GM18873 (cell line): ENCODE results near the gene VCAN.
A peak's percentile ranks its signal among the peaks of the same experiment; 100 is the strongest.
"Not testable (repeated sequence)": the region's sequence is repeated elsewhere in the genome, so short reads cannot be mapped to it uniquely, and the experiment has no call there.

Experiments
- ATAC-seq: cut with Tn5 transposase; IDR thresholded peaks from one replicate; pipeline ENCODE4 v1.9.1; 2021; ENCODE audit warnings: mild to moderate bottlenecking, moderate library complexity, moderate number of reproducible peaks; ENCODE audit not compliant: unreplicated experiment, low FRiP score

The VCAN gene

GRCh38 chr5:83471405-83472212, at the start of gene VCAN:
Gene VCAN, plus strand, starts transcription at chr5:83471744. Its CDS starts 11,775 bp downstream, at chr5:83483519.
- ATAC-seq: no peak

- no peak for ATAC-seq
These were observed 49.3 kb upstream of the VCAN start for GRCh38 chr5:83422284-83422683.

- ATAC-seq: peak; percentile 41
These were observed 44.7 kb upstream of the VCAN start for GRCh38 chr5:83426855-83427254.

- no peak for ATAC-seq
These were observed 43.4 kb upstream of the VCAN start for GRCh38 chr5:83428126-83428525.

- ATAC-seq: no peak
These were observed 42.7 kb upstream of the VCAN start for GRCh38 chr5:83428890-83429289.

GRCh38 chr5:83430130-83431010, 41.2 kb upstream of the VCAN start:
- peak; percentile 75 for ATAC-seq

GRCh38 chr5:83433891-83434290, 37.7 kb upstream of the VCAN start:
- no peak for ATAC-seq

GRCh38 chr5:83434946-83435345, 36.6 kb upstream of the VCAN start:
- no peak for ATAC-seq

- ATAC-seq: no peak
These were observed 35.3 kb upstream of the VCAN start for GRCh38 chr5:83436276-83436675.

- ATAC-seq: not testable (repeated sequence)
These were observed 33.8 kb upstream of the VCAN start for GRCh38 chr5:83437697-83438096.

- ATAC-seq: no peak
These were observed 30.7 kb upstream of the VCAN start for GRCh38 chr5:83440826-83441225.

GRCh38 chr5:83441747-83442146, 29.8 kb upstream of the VCAN start:
- ATAC-seq: peak; percentile 87

GRCh38 chr5:83443534-83443933, 28.0 kb upstream of the VCAN start:
- no peak for ATAC-seq

- ATAC-seq: no peak
These were observed 27.1 kb upstream of the VCAN start for GRCh38 chr5:83444445-83444844.

GRCh38 chr5:83446253-83446947, 25.1 kb upstream of the VCAN start:
- no peak for ATAC-seq

- no peak for ATAC-seq
These were observed 24.0 kb upstream of the VCAN start for GRCh38 chr5:83447533-83447932.

- no peak for ATAC-seq
These were observed 21.2 kb upstream of the VCAN start for GRCh38 chr5:83450183-83450966.

- no peak for ATAC-seq
These were observed 20.6 kb upstream of the VCAN start for GRCh38 chr5:83450967-83451248.

- no peak for ATAC-seq
These were observed 19.6 kb upstream of the VCAN start for GRCh38 chr5:83451955-83452354.

- ATAC-seq: no peak
These were observed 17.6 kb upstream of the VCAN start for GRCh38 chr5:83453937-83454336.
